Bronchial epithelial cell (primary cell): ENCODE measurements around the gene ALDH1A1. TPM values are rescaled to one million over a fixed set of nuclear protein-coding genes. Genes with fewer than 3 reads are reported as not detected.
A peak's percentile ranks its signal among the peaks of the same experiment; 100 is the strongest.
"Not testable (repeated sequence)": the region's sequence is repeated elsewhere in the genome, so short reads cannot be mapped to it uniquely, and the experiment has no call there.

Experiments
- DNase-seq: peaks from one replicate; pipeline ENCODE4 v3.0.0-alpha.2; 2010; ENCODE audit warnings: low read depth
- FAIRE-seq: peaks from 2 replicates; lab custom pipeline; 2011; peaks lifted over from hg19 to GRCh38; lab: Jason Lieb, UNC
- H3K27me3 ChIP-seq: 2 replicates; pipeline ENCODE4 v1.5.1; 2011; ENCODE audit warnings: low read length; ENCODE audit not compliant: control insufficient read depth, insufficient read depth
- H3K36me3 ChIP-seq: 2 replicates; pipeline ENCODE4 v1.5.1; 2011; ENCODE audit warnings: low read length; ENCODE audit not compliant: control insufficient read depth, insufficient read depth
- H3K4me3 ChIP-seq: 2 replicates; pipeline ENCODE4 v1.5.1; 2011; ENCODE audit warnings: mild to moderate bottlenecking, low read depth, low read length, control low read depth
- CTCF ChIP-seq: IDR thresholded peaks from 2 replicates; pipeline ENCODE4 v1.5.1; 2011; ENCODE audit warnings: mild to moderate bottlenecking, moderate library complexity, low read length, control low read depth, inconsistent platforms; ENCODE audit not compliant: insufficient read depth, severe bottlenecking
- total RNA-seq: library from RNA; depleted of rRNA; stranded (reverse); fragments of >200 nt; gene quantifications from 2 replicates; pipeline ENCODE4 v1.2.1, GENCODE V29; 2014

Gene ALDH1A1
- total RNA-seq, 1 donor from 2014 or later: 5.0 TPM

- H3K4me3 ChIP-seq: no peak overlapping the region
- H3K27me3 ChIP-seq: no peaks in the 10 kb centered on the region
- no peak for DNase-seq
- no peaks in the 10 kb centered on the region for H3K36me3 ChIP-seq
- FAIRE-seq: no peak
- TF ChIP-seq CTCF: no peak
These were observed 78.5 kb downstream of the ALDH1A1 start for GRCh38 chr9:72874344-72874743.

GRCh38 chr9:72873456-72873855 lies 79.4 kb downstream of the ALDH1A1 start:
- Histone ChIP-seq H3K36me3 (no peaks in the 10 kb centered on the region), H3K4me3 (no peak overlapping the region), H3K27me3 (no peaks in the 10 kb centered on the region)
- no peak for FAIRE-seq
- DNase-seq: no peak
- TF ChIP-seq CTCF: no peak

GRCh38 chr9:72872718-72873117 lies 80.1 kb downstream of the ALDH1A1 start:
- Histone ChIP-seq H3K27me3 (no peaks in the 10 kb centered on the region), H3K4me3 (no peak overlapping the region), H3K36me3 (no peaks in the 10 kb centered on the region)
- no peak for TF ChIP-seq CTCF
- DNase-seq: no peak
- no peak for FAIRE-seq

GRCh38 chr9:72871685-72872084 lies 81.2 kb downstream of the ALDH1A1 start:
- no peaks in the 10 kb centered on the region for H3K36me3 ChIP-seq
- FAIRE-seq: no peak
- peak; percentile 35 for TF ChIP-seq CTCF

GRCh38 chr9:72864327-72864726 lies 88.5 kb downstream of the ALDH1A1 start:
- Histone ChIP-seq H3K27me3 (no peaks in the 10 kb centered on the region), H3K4me3 (no peak overlapping the region), H3K36me3 (no peaks in the 10 kb centered on the region)
- TF ChIP-seq CTCF: no peak
- no peak for FAIRE-seq
- no peak for DNase-seq

More at GRCh38 chr9:72871685-72872084, 81.2 kb downstream of the ALDH1A1 start:
- Histone ChIP-seq H3K27me3 (no peaks in the 10 kb centered on the region), H3K4me3 (no peak overlapping the region)
- peak; percentile 22 for DNase-seq

GRCh38 chr9:72863456-72864094 lies 89.3 kb downstream of the ALDH1A1 start:
- H3K27me3 ChIP-seq: no peaks in the 10 kb centered on the region
- no peak for DNase-seq
- no peak for TF ChIP-seq CTCF

GRCh38 chr9:72862788-72863187 lies 90.1 kb downstream of the ALDH1A1 start:
- DNase-seq, H3K27me3 ChIP-seq, FAIRE-seq, H3K4me3 ChIP-seq, H3K36me3 ChIP-seq: not testable (repeated sequence)

More at GRCh38 chr9:72863456-72864094, 89.3 kb downstream of the ALDH1A1 start:
- FAIRE-seq: no peak
- Histone ChIP-seq H3K36me3 (no peaks in the 10 kb centered on the region), H3K4me3 (no peak overlapping the region)
